WERI-Rb-1 (cell line): ENCODE data around the gene FMO5.
A peak's percentile ranks its signal among the peaks of the same experiment; 100 is the strongest.
"Not testable (repeated sequence)": the region's sequence is repeated elsewhere in the genome, so short reads cannot be mapped to it uniquely, and the experiment has no call there.

ENCODE experiments used
- DNase-seq: peaks from one replicate; pipeline ENCODE4 v3.0.0-alpha.2; 2020
- H3K27ac ChIP-seq: fragments of 250-450 bp; sonication (Bioruptor Pico); 2 replicates; pipeline ENCODE4 v1.5.1; 2020; ENCODE audit warnings: mild to moderate bottlenecking, moderate library complexity
- H3K27me3 ChIP-seq: fragments of 250-450 bp; sonication (Bioruptor Pico); 2 replicates; pipeline ENCODE4 v1.5.1; 2021; ENCODE audit warnings: mild to moderate bottlenecking, low read depth, moderate library complexity; ENCODE audit not compliant: insufficient read depth, severe bottlenecking
- H3K36me3 ChIP-seq: fragments of 250-450 bp; sonication (Bioruptor Pico); 2 replicates; pipeline ENCODE4 v1.5.1; 2020; ENCODE audit warnings: mild to moderate bottlenecking, moderate library complexity
- H3K4me3 ChIP-seq: 2 replicates; pipeline ENCODE4 v1.5.1; 2011; ENCODE audit warnings: low read depth, mild to moderate bottlenecking, control low read depth, low read length
- H3K9me3 ChIP-seq: fragments of 250-450 bp; sonication (Bioruptor Pico); 2 replicates; pipeline ENCODE4 v1.5.1; 2021; ENCODE audit warnings: mild to moderate bottlenecking, moderate library complexity; ENCODE audit not compliant: severe bottlenecking
- TF ChIP-seq, protein P1 (sequence below): IDR thresholded peaks from 2 replicates; pipeline ENCODE4 v1.5.1; 2011; ENCODE audit warnings: low read depth, mild to moderate bottlenecking, control low read depth, inconsistent platforms, low read length

Gene FMO5

DNA sequence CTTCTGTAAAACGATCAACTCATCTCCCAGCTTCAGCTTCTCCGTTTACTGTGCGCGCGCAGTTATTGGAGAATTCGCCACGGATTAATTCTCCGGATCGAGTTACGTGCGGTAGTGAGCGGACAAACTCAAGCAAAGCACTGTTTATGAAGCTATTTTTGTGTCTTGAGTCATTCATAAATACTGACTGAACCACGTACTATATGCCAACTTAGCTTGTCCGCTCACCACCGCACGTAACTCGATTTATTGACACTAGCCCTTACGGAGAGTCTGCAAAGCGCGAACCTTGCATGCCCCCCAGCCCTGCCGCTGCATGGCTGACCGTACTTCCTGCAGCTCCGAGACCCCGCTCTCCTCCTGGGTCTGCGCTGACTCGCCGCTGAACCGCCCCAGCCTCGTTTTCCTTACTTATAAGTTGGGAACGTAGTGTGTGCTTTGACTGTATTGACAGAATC, 18.1 kb upstream of the FMO5 start:
- H3K4me3 ChIP-seq = peak overlapping the region; percentile 79
- no peaks in the 10 kb centered on the region for H3K9me3 ChIP-seq
- peaks cover 15% of the 10 kb centered on the region for H3K36me3 ChIP-seq
- peak; percentile 73 for DNase-seq
- H3K27me3 ChIP-seq = no peaks in the 10 kb centered on the region
- TF ChIP-seq, protein P1, sequence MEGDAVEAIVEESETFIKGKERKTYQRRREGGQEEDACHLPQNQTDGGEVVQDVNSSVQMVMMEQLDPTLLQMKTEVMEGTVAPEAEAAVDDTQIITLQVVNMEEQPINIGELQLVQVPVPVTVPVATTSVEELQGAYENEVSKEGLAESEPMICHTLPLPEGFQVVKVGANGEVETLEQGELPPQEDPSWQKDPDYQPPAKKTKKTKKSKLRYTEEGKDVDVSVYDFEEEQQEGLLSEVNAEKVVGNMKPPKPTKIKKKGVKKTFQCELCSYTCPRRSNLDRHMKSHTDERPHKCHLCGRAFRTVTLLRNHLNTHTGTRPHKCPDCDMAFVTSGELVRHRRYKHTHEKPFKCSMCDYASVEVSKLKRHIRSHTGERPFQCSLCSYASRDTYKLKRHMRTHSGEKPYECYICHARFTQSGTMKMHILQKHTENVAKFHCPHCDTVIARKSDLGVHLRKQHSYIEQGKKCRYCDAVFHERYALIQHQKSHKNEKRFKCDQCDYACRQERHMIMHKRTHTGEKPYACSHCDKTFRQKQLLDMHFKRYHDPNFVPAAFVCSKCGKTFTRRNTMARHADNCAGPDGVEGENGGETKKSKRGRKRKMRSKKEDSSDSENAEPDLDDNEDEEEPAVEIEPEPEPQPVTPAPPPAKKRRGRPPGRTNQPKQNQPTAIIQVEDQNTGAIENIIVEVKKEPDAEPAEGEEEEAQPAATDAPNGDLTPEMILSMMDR = peak; percentile 12; the same call in 1 of the 2 replicates
- H3K27ac ChIP-seq = peak overlapping the region; percentile 98

DNA sequence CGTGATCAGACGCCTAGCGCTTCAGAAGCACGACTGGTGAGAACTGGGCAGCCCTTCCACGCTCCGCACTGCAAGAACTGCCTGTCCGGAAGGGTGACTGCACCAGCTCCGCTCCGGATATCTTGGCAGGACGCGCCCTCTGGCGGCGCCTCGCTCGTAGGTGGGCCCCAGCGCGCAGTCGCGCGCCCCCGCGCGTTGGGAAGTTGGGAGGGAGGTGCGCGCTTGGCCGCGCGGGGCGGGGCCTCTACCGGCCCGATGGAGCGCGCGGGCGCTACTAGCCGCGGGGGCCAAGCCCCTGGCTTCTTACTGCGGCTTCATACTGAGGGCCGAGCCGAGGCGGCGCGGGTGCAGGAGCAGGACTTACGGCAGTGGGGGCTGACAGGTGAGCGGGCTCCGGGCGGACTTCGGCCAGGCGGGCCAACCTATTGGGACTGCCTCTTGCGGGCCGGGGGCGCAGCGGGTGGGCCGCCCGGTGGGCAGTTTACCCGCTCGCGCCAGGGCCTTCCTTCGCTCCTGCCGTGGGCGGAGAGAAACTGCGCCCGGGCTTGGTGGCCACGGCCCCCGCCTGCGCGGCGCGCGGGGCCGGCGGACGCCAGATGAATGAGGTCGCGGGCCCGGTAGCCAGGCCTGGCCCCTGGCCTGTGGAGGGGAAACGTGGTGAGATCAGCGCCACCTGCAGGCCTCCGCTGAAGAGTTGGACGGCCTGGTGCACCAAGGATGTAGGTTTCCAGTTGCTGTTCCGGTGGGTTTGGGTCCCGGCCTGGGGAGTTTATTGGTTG, 17.5 kb upstream of the FMO5 start, which contains the start of gene CHD1L:
Gene CHD1L (plus strand): TSS at position 236 of the 779 bp plus-strand sequence. CDS start 20 bp downstream, at position 256.
- peak; percentile 100 for DNase-seq
- TF ChIP-seq, protein P1 = peak; percentile 100
- Histone ChIP-seq H3K27ac (peak within 1 kb of the TSS; percentile 98), H3K4me3 (peak within 1 kb of the TSS; percentile 79), H3K36me3 (peaks cover 15% of the 10 kb centered on the region), H3K9me3 (no peaks in the 10 kb centered on the region), H3K27me3 (no peaks in the 10 kb centered on the region)

DNA sequence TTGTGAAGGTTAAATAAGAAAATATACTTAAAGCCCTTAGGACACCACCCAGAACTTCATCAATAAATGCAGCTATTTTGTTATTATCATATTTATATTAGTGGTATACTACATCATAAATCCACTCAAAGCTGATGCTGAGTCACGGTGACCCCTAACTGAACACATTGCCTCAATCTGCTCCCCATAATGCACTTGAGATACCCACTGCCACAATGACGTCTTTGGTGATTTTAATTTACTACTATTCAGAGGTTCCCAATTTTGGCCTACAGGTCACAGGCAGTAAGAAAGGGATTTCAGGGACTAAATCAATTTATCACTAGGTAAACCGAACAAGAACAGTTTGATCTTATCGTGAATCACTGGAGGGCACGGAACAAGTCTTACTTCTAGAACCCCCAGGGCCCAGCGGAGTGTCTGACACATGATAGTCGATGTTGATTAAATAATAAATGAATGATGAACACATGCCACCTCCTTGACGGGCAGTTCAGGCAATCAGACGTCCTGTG, 16.9 kb upstream of the FMO5 start:
- Histone ChIP-seq H3K36me3 (peaks cover 15% of the 10 kb centered on the region), H3K9me3 (peaks cover 2% of the 10 kb centered on the region), H3K27ac (no peak overlapping the region), H3K27me3 (no peaks in the 10 kb centered on the region), H3K4me3 (peak overlapping the region; percentile 79)
- DNase-seq = no peak
- TF ChIP-seq, protein P1 = no peak

DNA sequence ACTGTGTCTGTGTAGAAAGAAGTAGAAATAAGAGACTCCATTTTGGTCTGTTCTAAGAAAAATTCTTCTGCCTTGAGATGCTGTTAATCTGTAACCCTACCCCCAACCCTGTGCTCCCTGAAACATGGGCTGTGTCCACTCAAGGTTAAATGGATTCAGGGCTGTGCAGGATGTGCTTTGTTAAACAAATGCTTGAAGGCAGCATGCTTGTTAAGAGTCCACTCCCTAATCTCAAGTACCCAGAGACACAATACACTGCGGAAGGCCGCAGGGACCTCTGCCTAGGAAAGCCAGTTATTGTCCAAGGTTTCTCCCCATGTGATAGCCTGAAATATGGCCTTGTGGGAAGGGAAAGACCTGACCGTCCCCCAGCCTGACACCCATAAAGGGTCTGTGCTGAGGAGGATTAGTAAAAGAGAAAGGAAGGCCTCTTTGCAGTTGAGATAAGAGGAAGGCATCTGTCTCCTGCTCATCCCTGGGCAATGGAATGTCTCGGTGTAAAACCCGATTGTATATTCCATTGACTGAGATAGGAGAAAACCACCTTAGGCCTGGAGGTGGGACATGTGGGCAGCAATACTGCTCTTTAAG, 15.1 kb upstream of the FMO5 start:
- Histone ChIP-seq H3K36me3 (peaks cover 12% of the 10 kb centered on the region), H3K9me3 (peaks cover 16% of the 10 kb centered on the region)
- not testable (repeated sequence) for DNase-seq, H3K27me3 ChIP-seq, H3K27ac ChIP-seq, H3K4me3 ChIP-seq

DNA sequence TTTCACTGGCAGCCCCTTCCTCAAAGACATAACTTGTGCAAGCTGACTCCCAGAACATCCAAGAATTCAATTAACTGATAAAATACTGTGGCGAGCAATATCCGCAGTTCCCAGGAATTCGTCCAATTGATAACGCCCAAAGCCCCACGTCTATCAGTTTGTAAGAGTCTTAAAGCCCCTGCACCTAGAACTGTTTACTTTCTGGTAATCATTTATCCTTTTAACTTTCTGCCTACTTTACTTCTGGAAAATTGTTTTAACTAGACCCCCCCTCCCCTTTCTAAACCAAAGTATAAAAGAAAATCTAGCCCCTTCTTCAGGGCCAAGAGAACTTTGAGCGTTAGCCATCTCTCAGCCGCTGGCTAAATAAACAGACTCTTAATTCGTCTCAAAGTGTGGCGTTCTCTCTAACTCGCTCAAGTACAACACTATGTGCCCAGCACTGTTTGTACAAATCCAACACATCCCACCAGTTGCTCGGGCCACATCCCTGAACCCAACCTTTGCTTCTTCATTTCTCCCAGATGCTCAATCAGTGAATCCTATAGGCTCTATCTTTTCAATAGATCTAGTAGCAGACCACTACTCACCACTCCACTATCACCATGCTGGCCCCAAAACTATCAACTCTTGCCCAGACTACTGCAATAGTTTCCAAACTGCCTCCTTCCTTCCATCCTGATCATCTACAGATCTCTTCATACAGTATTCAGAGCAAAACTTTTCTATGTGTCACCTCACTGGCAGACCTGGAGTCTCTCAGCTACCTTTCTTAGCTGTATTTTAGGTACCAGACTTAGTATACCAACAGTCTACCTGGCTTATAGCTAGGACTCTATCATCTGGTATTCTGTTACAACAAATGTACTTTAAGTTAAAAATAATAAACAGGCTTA, 14.0 kb upstream of the FMO5 start:
- Histone ChIP-seq H3K9me3 (peaks cover 22% of the 10 kb centered on the region), H3K36me3 (peaks cover 10% of the 10 kb centered on the region), H3K27me3 (no peaks in the 10 kb centered on the region), H3K4me3 (no peak overlapping the region), H3K27ac (no peak overlapping the region)
- TF ChIP-seq, protein P1 = no peak
- DNase-seq = no peak
